Activated T-helper 17 cell treated with anti-CD3 and anti-CD28 coated beads, Interleukin-2, amount 50 U/mL, for 72 hours (primary cell): ENCODE measurements around the gene NEXN. TPM values are rescaled to one million over a fixed set of nuclear protein-coding genes. Genes with fewer than 3 reads are reported as not detected.

ENCODE experiments used
- ATAC-seq: fragments of 150-1000 bp; cut with Tn5 transposase; replicated peaks from 2 replicates; pipeline ENCODE4 v1.10.0; 2021; ENCODE audit warnings: mild to moderate bottlenecking, moderate library complexity
- H3K27ac Mint-ChIP-seq: one replicate; pipeline ENCODE4 v1.8.0; 2022; ENCODE audit warnings: mixed read lengths
- H3K27me3 Mint-ChIP-seq: one replicate; pipeline ENCODE4 v1.8.0; 2022; ENCODE audit warnings: mixed read lengths
- H3K36me3 Mint-ChIP-seq: one replicate; pipeline ENCODE4 v1.8.0; 2022; ENCODE audit warnings: low read depth, mild to moderate bottlenecking, mixed read lengths
- H3K4me1 Mint-ChIP-seq: one replicate; pipeline ENCODE4 v1.8.0; 2022; ENCODE audit warnings: mixed read lengths
- H3K4me3 Mint-ChIP-seq: one replicate; pipeline ENCODE4 v1.8.0; 2022; ENCODE audit warnings: mild to moderate bottlenecking, mixed read lengths
- H3K9me3 Mint-ChIP-seq: one replicate; pipeline ENCODE4 v1.8.0; 2022; ENCODE audit warnings: mixed read lengths
- total RNA-seq, 2 donors: library from RNA; stranded (reverse); gene quantifications; one replicate each; pipeline ENCODE4 v1.2.3, GENCODE V29; 2022

NEXN gene
- total RNA-seq, 2 donors from 2014 or later = 0.24 TPM; not detected in 1

DNA sequence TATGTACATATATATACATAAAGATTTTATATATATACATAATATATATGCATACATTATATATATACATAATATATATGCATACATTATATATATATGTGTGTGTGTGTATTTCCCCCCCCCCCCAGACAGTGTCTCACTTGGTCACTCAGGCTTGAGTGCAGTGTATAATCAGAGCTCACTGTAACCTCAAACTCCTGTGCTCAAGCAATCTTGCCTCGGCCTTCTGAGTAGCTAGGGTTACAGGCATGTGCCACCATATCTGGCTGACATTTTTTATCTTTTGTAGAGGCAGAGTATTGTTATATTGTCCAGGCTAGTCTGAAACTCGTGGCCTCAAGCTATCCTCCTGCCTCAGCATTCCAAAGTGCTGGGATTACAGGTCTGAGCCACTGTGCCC lies 99.5 kb downstream of the NEXN start:
- Mint-ChIP-seq H3K4me1 (peaks cover 29% of the 10 kb centered on the region), H3K4me3 (no peak overlapping the region), H3K9me3 (no peaks in the 10 kb centered on the region), H3K27ac (no peak overlapping the region), H3K27me3 (no peaks in the 10 kb centered on the region), H3K36me3 (peaks cover 25% of the 10 kb centered on the region)
- ATAC-seq = no peak

DNA sequence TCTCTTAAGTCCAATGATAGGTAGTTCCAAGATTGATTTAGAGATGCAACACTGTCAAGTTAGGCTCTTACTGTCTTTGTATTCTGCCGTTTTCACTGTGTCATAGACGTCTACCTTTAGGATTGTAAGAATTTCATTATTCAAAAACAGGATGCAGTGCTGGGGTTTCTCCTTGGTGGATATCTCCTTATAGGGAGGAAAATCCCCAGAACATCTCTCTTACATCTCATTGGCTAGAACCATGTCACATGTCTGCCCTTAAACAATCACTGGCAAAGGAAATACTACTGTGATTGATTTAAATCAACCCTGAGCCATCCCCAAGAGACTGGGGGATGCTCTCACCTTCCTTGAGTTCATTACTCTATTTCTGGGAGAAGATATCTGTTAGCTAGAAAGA lies 101.3 kb downstream of the NEXN start:
- Mint-ChIP-seq H3K36me3 (peaks cover 31% of the 10 kb centered on the region), H3K4me1 (peaks cover 29% of the 10 kb centered on the region), H3K4me3 (no peak overlapping the region), H3K9me3 (no peaks in the 10 kb centered on the region), H3K27me3 (no peaks in the 10 kb centered on the region), H3K27ac (no peak overlapping the region)
- no peak for ATAC-seq

DNA sequence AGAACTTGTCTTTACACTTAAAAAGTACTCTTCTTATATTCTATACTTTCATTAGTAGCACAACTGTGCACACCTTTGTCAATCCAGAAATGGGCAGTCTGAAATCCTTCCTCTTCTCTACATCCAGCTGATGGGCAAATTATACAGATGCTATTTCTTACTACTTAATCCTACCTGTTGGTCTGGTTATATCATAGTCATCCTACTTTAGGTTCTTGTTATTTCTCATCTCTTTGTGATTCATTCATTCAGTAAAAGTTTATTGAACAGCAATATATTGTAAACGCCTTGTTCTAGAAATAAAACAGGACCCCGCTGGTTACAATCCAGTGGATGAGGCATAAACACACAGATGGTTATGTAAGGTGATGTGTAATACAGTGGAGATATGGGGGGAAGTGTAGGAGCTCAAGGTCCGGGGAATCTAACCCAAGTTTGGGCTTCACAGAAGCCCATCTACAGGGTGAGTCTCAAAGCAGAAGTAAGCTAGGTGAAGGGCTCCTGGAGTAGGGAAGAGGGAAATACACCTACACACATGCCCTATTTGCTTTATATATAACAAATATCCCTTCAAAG lies 102.3 kb downstream of the NEXN start:
- Mint-ChIP-seq H3K9me3 (no peaks in the 10 kb centered on the region), H3K4me3 (peak overlapping the region; percentile 26), H3K27ac (peak overlapping the region; percentile 65), H3K27me3 (no peaks in the 10 kb centered on the region), H3K36me3 (peaks cover 33% of the 10 kb centered on the region), H3K4me1 (peaks cover 29% of the 10 kb centered on the region)
- ATAC-seq = peak; percentile 37

DNA sequence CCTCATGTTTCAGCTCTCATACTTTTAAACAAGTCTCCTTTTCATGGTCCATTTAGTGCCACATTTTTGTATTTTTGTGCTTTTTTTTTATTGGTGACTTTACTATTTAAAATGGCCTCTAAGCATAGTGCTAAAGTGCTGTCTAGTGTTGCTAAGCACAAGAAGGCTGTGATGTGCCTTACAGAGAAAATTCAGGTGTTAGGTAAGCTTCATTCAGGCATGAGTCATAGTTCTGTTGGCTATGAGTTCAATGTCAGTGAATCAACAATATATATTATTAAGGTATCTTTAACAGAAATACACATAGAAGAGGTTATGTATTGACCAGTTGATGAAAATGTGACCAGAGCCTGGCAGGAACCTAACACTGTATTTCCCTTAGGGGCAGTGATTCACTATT lies 103.2 kb downstream of the NEXN start:
- Mint-ChIP-seq H3K4me3 (no peak overlapping the region), H3K36me3 (peaks cover 30% of the 10 kb centered on the region), H3K27me3 (no peaks in the 10 kb centered on the region), H3K27ac (no peak overlapping the region), H3K4me1 (peaks cover 23% of the 10 kb centered on the region), H3K9me3 (no peaks in the 10 kb centered on the region)
- ATAC-seq = no peak

Other genes with a start within 250 kb of the NEXN start
- 10 to 100 TPM; 44.4 to 47.8 TPM for gene ZZZ3, start 206.0 kb upstream of the NEXN start, total RNA-seq
- 10 to 100 TPM; 37.9 to 43.1 TPM for gene USP33, start 128.8 kb upstream of the NEXN start, total RNA-seq
- gene MIGA1, start 109.0 kb upstream of the NEXN start, total RNA-seq = 10 to 100 TPM in 1 of 2 donors, 1 to 10 TPM in 1; 9.5 to 13.9 TPM
- 100 to 1,000 TPM; 183 to 194 TPM for gene FUBP1, start 90.4 kb downstream of the NEXN start, total RNA-seq
- 10 to 100 TPM; 10.8 to 32.6 TPM for gene DNAJB4, start 116.3 kb downstream of the NEXN start, total RNA-seq
- under 1 TPM; 0.35 to 0.50 TPM for gene GIPC2, start 157.3 kb downstream of the NEXN start, total RNA-seq